Tongue (tissue), 2 donors: Measurements from ENCODE around the gene HMCES. TPM values are rescaled to one million over a fixed set of nuclear protein-coding genes. Genes with fewer than 3 reads are reported as not detected.

Experiments used
- DNase-seq: peaks from one replicate; pipeline ENCODE4 v3.0.0-alpha.2; 2015
- total RNA-seq: library from RNA; depleted of rRNA; stranded (reverse); fragments of >200 nt; gene quantifications from one replicate; pipeline ENCODE4 v1.2.3, GENCODE V29; 2014

HMCES gene
- total RNA-seq, 1 donor from 2014 or later = 28.0 TPM

DNA sequence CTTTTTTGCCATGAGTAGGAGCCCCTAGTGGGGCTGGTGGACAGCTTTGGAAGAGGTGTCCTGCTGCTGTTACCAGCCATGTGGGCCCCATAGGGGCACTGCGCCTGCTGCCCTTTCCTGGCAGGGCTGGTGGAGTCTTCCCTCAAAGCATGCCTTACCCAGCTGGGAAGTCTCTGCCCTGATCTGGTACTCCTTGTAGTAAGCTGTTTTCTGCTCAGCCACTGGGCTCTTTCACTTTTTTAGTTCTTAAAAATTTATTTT lies 26.2 kb downstream of the HMCES start:
- peak; percentile 13 for DNase-seq

DNA sequence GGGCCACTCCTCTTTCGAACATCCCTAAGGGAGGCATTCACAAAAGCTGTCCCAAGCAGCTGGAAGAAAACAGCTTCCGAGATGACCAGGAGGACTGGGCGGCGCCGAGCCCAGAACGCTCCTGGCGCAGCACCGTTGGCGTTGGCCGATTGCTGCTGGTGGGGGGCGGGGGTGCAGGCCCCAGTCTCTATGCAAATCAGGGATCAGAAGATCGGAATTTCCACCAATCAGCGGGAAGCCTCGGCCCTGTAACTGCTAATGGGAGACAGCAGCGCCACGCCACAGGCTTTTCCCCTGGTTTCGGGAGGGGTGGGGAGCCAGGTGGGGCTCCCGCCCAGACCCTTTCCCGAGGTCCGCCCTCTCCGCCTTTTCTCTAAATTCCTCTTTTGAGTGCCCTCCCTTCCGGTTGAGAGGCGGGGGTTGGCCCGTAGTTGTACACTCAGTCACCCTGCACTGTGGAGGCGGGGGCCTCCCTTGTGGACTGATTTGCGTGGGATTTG lies 27.0 kb downstream of the HMCES start:
- DNase-seq = peak; percentile 95

DNA sequence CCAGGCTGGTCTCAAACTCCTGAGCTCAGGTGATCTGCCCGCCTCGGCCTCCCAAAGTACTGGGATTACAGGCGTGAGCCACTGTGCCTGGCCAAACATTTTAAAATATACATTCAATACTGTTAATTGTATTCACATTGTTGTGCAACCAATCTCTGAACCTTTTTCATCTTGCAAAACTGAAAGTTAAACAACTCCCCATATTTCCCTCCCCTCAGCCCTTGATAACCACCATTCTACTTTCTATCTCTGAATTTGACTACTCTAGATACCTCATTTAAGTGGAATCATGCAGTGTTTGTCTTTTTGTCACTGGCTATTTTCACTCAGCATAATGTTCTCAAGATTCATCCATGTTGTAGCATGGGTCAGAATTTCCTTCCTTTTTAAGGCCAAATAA lies 30.0 kb downstream of the HMCES start:
- DNase-seq = no peak

DNA sequence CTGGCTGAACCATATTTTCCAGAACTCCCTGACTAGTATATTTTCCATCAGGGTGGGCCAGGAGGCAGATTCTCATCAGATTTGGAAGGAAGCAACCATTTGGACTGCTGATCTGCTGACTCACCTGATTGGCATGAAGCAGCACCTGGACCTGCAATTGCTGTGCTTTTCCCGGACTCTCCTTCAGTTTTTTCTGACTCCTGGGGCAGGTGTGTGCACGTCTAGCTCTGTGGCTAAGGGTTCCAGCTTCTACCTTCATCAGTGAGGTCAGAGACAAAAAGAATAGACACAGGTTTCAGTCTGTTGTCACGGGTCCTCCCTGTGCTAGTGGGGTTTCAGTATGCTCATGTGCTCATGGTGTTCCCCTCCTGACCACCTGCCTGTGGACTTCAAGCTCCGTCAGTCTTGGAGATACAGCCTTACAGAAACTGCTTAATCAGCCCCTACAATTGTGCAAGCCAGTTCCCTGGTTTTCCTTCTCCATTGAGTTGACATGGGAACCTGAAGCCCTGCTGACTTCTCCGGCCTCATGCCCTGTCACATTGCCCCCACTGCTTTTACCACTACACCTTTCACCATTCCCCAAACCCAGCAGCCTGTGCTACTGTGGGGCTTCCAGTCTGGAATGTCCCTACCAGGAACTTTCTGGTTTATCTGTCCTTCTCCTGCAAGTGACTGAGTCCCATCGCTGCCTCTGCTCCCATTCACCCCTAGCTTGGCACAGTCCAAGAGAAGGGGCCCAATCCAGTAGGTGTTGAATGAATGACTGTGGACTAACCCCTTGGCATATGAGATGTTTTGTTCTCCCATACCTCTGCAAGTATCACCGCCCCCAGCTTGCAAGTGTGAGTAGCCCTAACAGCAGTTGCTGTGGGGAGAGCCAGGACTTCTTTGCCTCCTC lies 31.7 kb downstream of the HMCES start:
- DNase-seq = peak; percentile 11

DNA sequence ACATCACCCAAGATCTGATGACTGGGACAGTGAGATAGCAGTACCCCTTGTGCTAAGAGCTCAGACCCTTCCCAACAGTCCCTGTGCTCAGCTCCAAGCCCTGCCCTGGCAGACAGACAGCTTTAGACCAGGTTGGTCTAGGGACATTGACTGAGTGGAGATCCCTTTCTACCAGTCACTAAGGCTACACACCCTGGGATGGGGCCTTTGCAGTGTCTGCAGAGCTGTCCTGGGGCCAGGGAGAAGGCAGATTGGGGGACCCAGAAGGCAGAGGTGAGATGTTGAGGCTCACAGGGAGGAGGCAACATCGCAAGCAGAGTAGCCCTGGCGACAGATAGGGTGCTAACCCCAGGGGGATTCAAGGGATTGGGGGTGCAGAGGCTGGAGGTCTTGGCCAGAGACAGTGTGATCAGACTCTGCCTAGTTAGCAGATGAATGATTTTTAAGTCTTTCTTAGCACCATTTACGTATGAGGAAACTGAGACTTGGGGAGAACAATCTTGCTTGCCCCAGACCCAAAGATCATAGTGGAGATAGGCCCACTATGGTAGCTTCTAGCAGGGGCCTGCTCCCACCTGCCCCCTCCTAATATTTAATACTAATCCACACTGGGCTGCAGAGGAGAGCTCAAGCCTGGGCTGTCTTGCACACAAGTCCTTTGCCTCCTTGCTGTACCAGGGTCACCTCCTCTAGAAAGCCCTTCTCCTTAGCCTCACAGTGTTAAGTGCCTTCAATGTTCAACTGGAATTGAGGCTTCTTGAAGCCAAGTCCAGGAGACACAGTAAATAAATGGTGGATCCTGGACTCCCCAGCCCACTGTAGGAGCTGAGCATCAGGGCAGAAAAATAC lies 32.6 kb downstream of the HMCES start:
- peak; percentile 9 for DNase-seq

DNA sequence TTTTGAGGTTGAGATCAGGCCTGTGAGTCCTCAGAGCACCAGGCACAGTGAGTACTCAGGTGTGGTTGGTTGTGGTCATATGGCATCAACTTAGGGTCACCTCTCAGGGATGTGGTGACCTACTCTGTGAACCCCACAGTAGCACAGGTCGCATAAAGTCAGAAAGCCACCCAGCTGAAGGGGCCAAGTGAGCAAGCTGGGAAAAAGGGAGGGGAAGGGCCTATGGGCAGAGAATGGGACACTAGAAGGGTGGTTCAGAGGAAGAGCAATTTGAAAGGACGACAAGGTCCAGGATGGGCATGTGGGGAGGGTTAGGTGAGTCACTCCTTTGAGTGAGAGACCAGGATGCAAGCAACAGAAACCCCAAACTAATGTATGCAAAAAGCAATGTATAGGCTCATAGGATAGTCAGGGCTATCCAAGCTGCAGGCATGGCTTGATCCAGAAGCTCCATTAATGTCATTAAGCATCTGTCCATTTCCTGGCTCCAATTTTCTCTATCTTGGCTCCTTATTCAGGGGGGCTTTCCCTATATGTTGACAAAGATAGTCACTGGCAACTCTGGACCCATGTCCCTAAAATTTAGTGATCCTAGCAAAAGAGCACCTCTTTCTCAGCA lies 33.5 kb downstream of the HMCES start:
- peak; percentile 13 for DNase-seq

DNA sequence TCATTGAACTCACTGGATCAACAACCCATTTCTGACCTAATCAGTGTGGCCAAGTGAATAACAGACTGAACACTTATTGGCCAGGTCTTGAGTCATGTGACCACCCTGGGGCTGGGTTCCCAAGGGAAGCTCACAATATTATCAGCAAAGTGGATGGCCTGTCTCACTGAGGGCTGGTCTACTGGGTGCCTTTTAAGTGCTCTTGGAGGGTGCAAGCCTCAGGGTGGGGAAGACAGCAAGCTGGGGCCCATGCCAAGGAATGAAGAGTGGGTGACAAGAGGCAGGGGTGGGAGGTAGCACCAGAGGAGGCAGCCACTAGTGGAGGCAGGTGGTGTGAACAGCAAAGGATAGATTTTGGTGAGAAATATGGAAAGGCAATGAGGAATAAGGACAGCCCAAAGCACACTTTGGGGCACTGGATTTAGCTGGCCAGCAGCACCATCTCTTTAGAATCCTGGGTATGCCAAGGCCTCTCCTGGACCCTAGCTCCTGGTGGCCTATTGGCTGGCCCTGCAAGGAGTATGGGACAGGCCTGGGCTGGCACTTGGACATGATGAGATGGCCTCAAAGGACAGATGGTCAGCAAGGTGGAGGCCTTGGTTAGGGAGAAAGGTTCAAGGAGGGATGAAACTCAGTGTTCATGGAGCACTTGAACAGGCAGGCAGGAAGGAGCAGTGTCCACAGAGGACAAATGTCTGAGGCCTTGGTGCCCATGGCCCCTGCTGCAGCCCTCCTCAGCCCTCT lies 34.2 kb downstream of the HMCES start:
- peak; percentile 25 for DNase-seq

DNA sequence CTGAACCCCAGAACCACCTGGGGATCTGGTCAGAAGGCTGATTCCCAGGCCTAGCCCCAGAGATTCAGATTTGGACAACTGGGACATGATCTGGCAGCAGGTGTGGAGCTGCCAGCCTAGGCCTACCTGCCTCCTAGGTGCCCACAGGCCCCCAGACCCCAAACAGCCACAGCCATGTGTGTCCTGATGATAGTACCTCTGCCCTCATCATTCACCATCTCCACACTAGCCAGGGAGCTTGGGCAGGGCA lies 34.7 kb downstream of the HMCES start:
- DNase-seq = peak; percentile 17

DNA sequence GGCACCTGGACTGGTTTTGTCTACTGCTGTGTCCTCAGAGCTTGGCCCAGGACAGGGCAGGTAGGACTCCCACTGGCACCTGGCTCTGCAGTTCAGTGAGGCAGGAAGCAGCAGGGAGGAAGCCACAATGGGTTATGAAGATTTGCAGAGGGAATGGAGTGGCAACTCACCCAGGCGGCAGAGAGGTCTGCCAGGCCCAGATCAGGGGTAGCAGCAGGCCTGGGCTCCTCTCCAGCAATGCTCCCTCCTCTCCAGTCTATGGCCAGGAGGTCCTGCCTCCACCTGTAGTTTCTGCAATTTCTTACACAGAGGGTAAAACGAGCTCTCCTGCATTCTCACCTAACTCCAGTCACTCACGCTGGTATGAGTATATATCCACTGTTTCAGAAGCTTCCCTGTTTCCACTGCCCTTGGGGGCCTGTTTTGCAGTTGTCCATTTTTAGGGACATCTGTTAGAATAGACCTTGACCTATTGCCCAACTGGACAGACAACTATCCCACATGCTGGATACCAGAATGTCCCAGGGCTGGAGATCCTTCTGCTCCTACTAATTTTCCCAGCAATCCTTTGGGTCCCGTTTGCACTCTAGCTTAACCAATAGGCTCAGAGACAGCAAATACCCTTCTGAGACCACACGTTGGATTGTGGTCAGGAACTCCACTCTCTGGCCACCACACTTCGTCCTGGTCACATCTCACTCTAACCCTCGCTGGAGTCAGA lies 35.2 kb downstream of the HMCES start:
- DNase-seq = peak; percentile 26

DNA sequence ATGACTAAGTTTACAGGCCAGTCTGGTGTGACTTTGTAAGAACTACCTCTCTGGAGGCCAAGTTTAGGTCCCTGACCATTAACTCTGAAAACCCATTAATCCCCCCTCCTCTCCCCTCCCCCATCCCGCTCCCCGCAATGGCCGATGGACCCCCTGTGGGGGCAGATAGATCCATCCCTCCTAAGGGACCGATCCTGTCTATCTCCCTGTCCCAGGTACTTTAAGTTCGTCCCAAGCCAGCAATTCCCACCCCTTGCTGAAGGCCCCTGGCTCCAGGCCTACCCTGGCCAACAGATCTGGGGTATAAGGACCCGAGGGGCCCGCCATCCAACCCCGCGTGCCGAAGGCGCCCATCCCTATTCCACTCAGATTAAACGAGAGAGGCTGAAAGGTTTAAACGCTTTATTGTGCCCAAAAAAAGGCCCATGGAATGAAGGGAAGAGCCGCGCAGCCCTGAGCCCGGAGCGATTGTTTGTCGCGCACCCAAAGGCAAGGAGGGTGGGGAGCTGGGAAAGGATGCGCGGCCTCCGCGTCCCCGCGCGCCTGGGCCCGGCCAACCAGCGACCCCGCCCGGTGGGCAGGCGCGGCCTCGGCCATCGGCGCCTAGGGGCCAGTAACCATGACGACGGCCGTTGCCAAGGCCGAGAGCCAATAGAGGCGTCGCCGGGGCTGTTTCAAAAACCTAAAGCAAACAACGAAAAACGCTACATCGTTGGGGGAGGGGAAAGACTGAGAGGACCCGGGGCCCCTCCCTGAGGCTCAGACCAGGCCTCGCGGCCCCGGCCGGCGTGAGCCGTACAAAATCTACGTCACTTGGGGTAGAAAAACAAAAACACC lies 35.9 kb downstream of the HMCES start:
- peak; percentile 95 for DNase-seq

DNA sequence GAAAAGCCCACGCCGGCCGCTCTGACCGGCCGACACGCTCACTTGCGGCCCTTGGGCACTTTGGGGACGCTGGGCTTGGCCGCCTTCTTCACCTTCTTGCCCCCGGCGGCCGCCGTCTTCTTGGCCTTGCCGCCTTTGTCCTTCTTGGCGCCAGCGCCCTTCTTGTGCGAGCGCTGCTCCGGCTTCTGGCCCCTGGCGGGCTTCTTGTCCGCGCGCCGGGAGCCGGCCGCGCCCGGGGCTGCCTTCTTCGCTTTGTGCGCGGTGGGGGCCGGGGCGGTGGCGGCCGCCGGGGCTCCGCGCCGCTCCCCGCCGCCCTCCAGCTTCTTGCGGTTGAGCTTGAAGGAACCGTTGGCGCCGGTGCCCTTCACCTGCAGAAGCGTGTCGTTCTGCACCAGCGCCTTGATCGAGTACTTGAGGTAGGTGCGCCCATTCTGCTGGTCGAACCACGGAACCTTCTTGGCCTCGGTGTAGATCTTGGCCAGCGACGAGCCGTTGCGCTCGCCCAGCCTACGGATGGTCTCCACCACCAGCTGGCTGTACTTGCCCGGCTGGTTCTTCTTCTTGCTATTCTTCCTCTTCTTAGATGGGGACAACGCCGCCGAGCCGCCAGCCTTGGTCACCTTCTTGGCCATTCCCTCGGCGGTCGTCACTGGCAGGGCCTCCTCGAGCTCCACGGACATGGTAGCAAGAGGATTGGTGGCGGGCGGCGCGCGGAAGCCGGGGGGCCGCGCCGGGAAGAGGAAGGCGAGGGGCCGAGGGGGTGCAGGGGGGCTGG lies 36.7 kb downstream of the HMCES start:
- no peak for DNase-seq

DNA sequence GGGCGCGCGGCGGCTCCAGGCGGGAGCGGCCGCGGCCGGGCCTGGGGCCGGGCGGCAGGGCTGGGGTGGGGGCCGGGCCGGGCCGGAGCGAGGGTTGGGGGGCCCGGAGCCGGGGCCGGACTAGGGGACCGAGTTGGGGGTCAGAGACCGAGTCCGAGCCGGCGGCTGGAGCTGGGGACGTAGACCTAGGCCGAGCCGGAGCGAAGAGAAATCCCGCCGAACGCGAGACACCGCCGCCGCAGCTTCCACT lies 37.3 kb downstream of the HMCES start:
- no peak for DNase-seq

DNA sequence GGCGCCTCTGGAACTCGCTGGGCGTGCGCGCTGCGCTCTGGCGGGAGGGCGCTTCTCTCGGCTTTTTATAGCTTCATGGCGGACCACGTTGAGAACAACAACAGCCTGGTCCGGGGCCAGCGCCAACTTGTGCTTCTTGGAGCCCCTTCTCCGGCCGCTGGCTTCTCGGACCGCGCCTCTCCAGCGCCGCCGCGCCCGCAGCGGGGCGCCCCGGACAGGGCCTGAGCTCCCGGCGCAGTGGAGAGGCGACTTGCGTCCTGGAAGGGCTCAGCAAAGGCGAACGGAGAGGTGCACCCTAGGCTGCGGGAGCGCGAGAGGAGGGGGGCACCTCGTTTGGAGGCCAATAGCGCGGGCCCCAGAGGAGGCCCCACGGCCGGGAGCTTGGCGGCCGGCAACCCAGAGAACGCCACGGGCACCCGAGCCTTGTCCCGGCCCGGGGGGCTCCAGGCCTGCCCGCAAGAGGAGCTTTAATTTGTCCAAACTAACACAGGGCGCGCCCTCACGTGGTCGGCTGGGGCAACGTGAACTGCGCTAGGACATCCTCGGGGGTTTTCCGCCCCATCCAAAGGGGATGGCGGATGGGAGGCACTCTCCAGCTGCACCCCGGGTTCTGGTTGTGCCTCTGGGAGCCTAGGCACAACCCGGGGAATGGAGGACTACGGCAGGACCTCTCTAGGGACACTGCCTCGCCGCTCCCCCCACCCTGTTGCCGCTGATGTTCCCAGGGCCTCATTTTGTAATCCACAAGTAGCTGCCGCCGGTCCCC lies 37.8 kb downstream of the HMCES start:
- DNase-seq = peak; percentile 93

DNA sequence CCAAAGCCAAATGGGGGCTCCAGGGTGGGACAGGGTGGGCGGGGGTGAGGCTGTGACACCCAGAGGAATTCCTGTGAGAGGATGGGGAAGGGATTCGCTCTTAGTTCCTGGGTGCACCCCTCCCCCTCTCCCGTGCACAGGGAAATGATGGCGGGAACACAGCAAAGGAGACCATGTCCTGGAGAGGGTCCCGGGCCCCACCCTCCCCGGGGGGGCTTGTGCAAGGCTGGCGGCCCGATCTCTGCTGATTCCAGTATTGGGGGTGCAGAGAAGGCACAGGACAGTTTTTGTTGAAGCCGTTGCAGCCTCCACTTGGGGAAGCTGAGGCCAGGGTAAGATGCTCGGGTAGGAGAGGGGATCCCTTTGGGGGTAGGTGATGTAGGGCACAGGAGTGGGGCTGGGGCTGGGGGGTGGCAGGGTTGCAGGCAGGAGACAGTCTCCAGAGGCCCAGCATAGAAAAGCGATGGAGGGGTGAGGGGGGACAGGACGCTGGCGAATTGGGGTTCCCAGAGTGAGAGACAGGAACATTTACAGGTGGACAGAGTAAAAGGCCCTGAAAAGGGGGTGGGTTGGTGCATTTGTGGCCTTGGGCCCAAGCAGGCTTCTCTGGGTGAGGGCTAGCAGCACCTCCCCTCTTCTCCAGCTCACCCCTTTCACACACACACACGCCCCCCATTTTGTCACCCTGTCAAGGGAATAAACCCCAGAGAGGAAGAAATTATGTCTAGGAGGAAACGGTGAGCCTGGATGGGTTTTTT lies 38.5 kb downstream of the HMCES start:
- no peak for DNase-seq

DNA sequence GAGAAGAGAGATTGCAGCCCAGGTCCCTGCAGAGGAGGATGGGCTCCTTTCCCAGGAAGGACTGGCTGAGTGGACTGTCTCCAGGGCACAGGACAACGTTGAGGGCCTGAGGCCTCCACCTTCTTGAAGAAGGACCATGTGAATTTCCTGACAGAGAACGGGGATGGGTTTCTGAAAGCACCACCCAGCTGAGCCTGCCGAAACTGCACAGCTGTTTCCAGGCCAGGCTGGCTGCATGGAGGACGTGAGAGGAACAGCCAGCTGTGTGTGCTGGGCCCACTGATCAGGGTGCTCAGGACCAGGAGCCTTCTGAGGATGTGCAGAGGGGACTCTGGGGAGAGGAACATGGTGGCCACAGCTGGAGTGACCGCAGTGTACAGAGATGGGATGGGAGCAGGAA lies 39.2 kb downstream of the HMCES start:
- DNase-seq = peak; percentile 19

DNA sequence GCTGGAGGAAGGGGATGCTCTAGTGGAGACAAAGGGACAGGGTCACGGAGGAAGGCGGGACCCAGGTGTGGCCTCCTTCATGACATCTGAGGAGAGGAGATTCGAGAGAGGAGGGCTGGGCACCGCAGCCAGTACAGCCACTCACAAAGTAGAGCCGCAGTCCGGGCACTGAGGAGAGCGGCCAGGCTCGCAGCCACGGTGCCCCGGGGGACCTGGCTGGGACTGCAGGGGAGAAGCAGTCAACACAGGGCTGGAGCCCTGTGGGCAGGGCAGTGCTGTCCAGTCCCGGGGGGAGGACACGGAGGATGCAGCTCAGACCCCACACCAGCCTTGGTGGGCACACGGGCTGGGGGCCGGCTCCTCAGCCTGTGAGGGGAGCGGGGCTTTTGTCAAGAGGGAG lies 40.3 kb downstream of the HMCES start:
- no peak for DNase-seq

DNA sequence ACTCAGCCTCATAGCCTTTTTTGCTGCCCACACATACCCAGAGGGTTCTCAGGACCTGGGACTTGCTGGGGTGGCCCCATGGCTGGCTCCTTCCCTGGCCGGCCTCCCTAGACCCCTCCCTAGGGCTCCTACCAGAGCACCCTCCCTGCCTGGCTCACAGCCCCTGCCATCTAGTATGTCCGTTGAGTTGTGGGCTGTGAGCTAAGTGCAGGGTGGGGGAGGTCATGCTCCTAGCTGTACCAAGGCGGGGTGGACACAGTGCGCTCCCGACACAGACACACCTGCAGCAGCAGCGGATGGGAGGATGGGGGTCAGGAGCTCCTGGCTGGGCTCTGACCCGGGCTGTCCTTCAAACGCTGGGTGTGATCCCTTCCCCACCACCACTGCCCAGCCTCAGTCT lies 41.6 kb downstream of the HMCES start:
- DNase-seq = no peak

DNA sequence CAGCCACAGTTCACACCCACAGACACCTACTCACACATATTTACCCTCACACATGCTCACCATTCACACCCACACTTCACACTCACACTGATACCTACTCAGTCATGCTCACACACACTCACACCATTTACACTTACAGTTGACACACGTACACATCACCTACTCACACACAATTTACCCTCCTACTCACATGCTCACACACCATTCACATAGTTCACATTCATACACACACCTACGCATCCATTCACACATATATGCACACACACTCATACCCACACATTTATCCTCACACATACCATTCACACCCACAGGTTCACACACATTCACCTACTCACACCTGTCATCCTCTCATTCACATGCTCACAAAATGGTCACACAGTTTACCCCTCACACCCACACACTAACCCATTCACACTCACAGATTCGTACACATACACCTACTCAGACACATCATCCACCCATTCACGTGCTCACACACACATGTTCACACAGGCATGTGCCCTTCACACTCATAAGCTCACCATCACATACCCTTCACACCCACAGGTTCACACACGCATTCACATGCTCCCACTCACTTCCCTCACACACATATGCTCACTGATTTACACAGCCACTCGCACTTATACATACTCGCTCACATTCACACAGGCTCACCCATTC lies 42.3 kb downstream of the HMCES start:
- DNase-seq = no peak
